Gastrocnemius medialis (tissue), 4 donors: ENCODE measurements around the gene SSH3. TPM values are rescaled to one million over a fixed set of nuclear protein-coding genes. Genes with fewer than 3 reads are reported as not detected.

Source experiments
- ATAC-seq, 2 donors: fragments of 150-250 bp; one replicate each; pipeline ENCODE4 v1.9.1; 2016
- DNase-seq, 2 donors: peaks; one replicate each; pipeline ENCODE4 v3.0.0-alpha.2; 2019
- H3K27ac ChIP-seq, 4 donors: fragments of 200-600 bp; sonication (generic); 1 replicate in 1 of 4; 2 replicates in 3 of 4; pipeline ENCODE4 v1.5.1; 2016 to 2018; ENCODE audit warnings: mild to moderate bottlenecking in 2 of 4, moderate library complexity in 1 of 4
- H3K27me3 ChIP-seq, 3 donors: fragments of 200-600 bp; sonication (generic) in 2 of 3; 1 replicate in 1 of 3; 2 replicates in 2 of 3; pipeline versions ENCODE4 v1.5.1 to v1.6.0; 2016 to 2019; ENCODE audit warnings: mild to moderate bottlenecking in 1 of 3, moderate library complexity in 1 of 3
- H3K36me3 ChIP-seq, 2 donors: fragments of 200-600 bp; sonication (generic) in 1 of 2; one replicate each; pipeline ENCODE4 v1.5.1; 2017 to 2018
- H3K4me1 ChIP-seq, 2 donors: fragments of 200-600 bp; sonication (generic) in 1 of 2; one replicate each; pipeline ENCODE4 v1.5.1; 2016 to 2017; ENCODE audit warnings: mild to moderate bottlenecking in 2 of 2
- H3K4me3 ChIP-seq, 4 donors: fragments of 200-600 bp; sonication (generic) in 3 of 4; 1 replicate in 1 of 4; 2 replicates in 3 of 4; pipeline ENCODE4 v1.5.1; 2016 to 2019; ENCODE audit warnings: mild to moderate bottlenecking in 2 of 4
- H3K9me3 ChIP-seq, 3 donors: fragments of 200-600 bp; sonication (generic) in 2 of 3; 1 replicate in 1 of 3; 2 replicates in 2 of 3; pipeline ENCODE4 v1.5.1; 2016 to 2019
- POLR2A ChIP-seq, 2 donors: fragments of 450-650 bp; IDR thresholded peaks; one replicate each; pipeline ENCODE4 v1.6.1; 2017; ENCODE audit warnings: antibody characterized with exemption in 2 of 2, mild to moderate bottlenecking in 2 of 2, moderate library complexity in 2 of 2
- in situ Hi-C, 4 donors: fragments of 200-750 bp; cut with MboI; loops; one replicate each; pipeline versions ENCODE4 v1.15.0 to v1.8.0; 2017; ENCODE audit warnings: low sequenced_read_pairs in 4 of 4
- intact Hi-C: fragments of 100-400 bp; cut with DNase I; formaldehyde crosslinking; loops from one replicate; pipeline ENCODE4 v1.15.1; 2023; ENCODE audit warnings: low total_unique reads
- total RNA-seq, 4 donors: library from RNA; depleted of rRNA; stranded (reverse); fragments of >200 nt; gene quantifications; one replicate each; pipeline versions ENCODE4 v1.1.0 to v1.2.3, GENCODE V29; 2016
- TF ChIP-seq, protein P1 (sequence below), 5 experiments: fragments of 450-650 bp in 3 of 5; fragments of 200-600 bp in 2 of 5; sonication (generic) in 2 of 5; IDR thresholded peaks in 4 of 5; conservative IDR thresholded peaks in 1 of 5; 1 replicate in 4 of 5; 2 replicates in 1 of 5; pipeline ENCODE4 v1.5.1; 2016 to 2019; ENCODE audit warnings: antibody characterized with exemption in 5 of 5, mild to moderate bottlenecking in 3 of 5, moderate library complexity in 3 of 5

Gene SSH3
- total RNA-seq, 4 donors from 2014 or later, result 7.9 to 16.3 (median 11.9) TPM

DNA sequence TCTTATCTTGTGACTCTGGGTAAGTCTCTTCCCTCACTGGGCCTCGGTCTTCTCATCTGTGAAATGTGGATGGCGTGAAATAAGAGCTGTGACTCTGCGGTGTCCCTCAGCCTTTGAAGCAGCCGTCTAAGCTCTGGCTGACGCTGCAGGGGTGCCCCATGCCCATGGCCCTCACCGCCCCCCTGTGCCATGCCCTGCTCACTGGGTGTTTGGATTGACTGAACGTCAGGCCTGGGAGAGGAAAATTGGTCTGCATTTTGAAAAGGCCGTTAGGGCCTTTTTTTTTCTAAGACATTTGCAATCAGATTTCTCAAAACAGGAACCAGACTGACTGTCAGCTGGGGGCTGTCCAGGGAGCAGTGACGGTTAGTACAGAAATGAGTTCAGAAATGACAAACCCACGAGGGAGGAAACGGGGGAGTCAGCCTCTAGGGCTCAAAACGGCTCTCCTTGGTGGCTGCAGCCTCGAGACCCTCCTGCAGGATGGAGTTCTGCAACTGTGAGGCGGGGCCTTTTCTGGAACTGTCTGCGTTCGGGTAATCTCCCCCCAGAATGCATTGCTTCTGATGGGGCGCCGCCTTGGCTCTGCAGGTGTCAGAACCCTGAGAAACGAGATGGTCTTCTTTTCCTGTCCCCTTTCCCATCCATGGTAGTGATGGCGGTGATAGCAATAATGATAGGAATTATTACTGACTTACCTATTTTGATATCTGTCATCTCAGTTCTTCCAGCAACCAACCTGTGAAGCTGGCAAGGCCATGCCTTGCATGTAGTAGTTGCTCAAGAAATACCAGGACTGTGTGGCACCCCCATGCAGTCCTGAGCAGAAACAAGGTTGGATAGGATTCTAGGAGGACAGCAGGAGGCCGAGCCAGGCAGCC is 35.0 kb upstream of the SSH3 start:
- intact Hi-C loops (loop anchor here (5.0 kb wide), 1 partner anchor 34 kb away; the partner anchor contains the start of gene SSH3), in situ Hi-C loops (loop anchor here in 3 of 4 donors (5.0 to 10.0 kb wide), 3 partner anchors 44 to 116 kb away; no protein-coding TSS in a partner anchor)
- no peak for DNase-seq
- Histone ChIP-seq H3K4me3 (peak overlapping the region; percentile 79 to 91 (median 88)), H3K27me3 (no peaks in the 10 kb centered on the region), H3K4me1 (peaks cover 60 to 64% of the 10 kb centered on the region in 2 donors), H3K27ac (peak overlapping the region; percentile 69 to 89 (median 78)), H3K9me3 (no peaks in the 10 kb centered on the region), H3K36me3 (peaks cover 0 to 6% of the 10 kb centered on the region in 2 donors)
- TF ChIP-seq POLR2A (IDR thresholded peaks at IDR 0.05), result no peak
- no peak for ATAC-seq

GRCh38 chr11:67268962-67269268 is 34.4 kb upstream of the SSH3 start:
- DNase-seq, result no peak
- H3K27me3 ChIP-seq, result no peaks in the 10 kb centered on the region
- peak overlapping the region; percentile 24 to 89 (median 63) for H3K27ac ChIP-seq
- peaks cover 66 to 70% of the 10 kb centered on the region in 2 donors for H3K4me1 ChIP-seq
- H3K36me3 ChIP-seq, result peaks cover 0 to 6% of the 10 kb centered on the region in 2 donors
- H3K9me3 ChIP-seq, result no peaks in the 10 kb centered on the region
- no peak for TF ChIP-seq POLR2A (IDR thresholded peaks at IDR 0.05)
- TF ChIP-seq, protein P1, sequence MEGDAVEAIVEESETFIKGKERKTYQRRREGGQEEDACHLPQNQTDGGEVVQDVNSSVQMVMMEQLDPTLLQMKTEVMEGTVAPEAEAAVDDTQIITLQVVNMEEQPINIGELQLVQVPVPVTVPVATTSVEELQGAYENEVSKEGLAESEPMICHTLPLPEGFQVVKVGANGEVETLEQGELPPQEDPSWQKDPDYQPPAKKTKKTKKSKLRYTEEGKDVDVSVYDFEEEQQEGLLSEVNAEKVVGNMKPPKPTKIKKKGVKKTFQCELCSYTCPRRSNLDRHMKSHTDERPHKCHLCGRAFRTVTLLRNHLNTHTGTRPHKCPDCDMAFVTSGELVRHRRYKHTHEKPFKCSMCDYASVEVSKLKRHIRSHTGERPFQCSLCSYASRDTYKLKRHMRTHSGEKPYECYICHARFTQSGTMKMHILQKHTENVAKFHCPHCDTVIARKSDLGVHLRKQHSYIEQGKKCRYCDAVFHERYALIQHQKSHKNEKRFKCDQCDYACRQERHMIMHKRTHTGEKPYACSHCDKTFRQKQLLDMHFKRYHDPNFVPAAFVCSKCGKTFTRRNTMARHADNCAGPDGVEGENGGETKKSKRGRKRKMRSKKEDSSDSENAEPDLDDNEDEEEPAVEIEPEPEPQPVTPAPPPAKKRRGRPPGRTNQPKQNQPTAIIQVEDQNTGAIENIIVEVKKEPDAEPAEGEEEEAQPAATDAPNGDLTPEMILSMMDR (IDR thresholded peaks at IDR 0.05 in 4 of 5, conservative IDR thresholded peaks at IDR 0.05 in 1 of 5), result no peak
- in situ Hi-C loops (loop anchor here in 3 of 4 donors (5.0 to 10.0 kb wide), 3 partner anchors 43 to 116 kb away; no protein-coding TSS in a partner anchor), intact Hi-C loops (loop anchor here (5.0 kb wide), 1 partner anchor 33 kb away; the partner anchor contains the start of gene SSH3)
- no peak for ATAC-seq
- peak overlapping the region in 2 of 4 donors; percentile 7 to 29 for H3K4me3 ChIP-seq

- peaks cover 71 to 77% of the 10 kb centered on the region in 2 donors for H3K4me1 ChIP-seq
- H3K27me3 ChIP-seq, result no peaks in the 10 kb centered on the region
- TF ChIP-seq POLR2A (IDR thresholded peaks at IDR 0.05), result no peak
- TF ChIP-seq, protein P1 (IDR thresholded peaks at IDR 0.05 in 4 of 5, conservative IDR thresholded peaks at IDR 0.05 in 1 of 5), result no peak
- no peak for DNase-seq
- in situ Hi-C loops, result loop anchor here in 3 of 4 donors (5.0 to 10.0 kb wide), 3 partner anchors 43 to 115 kb away; no protein-coding TSS in a partner anchor
- H3K9me3 ChIP-seq, result no peaks in the 10 kb centered on the region
- peak overlapping the region; percentile 24 to 89 (median 54) for H3K27ac ChIP-seq
- intact Hi-C loops, result loop anchor here (5.0 kb wide), 1 partner anchor 33 kb away; the partner anchor contains the start of gene SSH3
- H3K4me3 ChIP-seq, result peak overlapping the region; percentile 13 to 29 (median 24)
- peaks cover 0 to 6% of the 10 kb centered on the region in 2 donors for H3K36me3 ChIP-seq
- ATAC-seq, result no peak
Measured at GRCh38 chr11:67269401-67270255, 33.7 kb upstream of the SSH3 start.

DNA sequence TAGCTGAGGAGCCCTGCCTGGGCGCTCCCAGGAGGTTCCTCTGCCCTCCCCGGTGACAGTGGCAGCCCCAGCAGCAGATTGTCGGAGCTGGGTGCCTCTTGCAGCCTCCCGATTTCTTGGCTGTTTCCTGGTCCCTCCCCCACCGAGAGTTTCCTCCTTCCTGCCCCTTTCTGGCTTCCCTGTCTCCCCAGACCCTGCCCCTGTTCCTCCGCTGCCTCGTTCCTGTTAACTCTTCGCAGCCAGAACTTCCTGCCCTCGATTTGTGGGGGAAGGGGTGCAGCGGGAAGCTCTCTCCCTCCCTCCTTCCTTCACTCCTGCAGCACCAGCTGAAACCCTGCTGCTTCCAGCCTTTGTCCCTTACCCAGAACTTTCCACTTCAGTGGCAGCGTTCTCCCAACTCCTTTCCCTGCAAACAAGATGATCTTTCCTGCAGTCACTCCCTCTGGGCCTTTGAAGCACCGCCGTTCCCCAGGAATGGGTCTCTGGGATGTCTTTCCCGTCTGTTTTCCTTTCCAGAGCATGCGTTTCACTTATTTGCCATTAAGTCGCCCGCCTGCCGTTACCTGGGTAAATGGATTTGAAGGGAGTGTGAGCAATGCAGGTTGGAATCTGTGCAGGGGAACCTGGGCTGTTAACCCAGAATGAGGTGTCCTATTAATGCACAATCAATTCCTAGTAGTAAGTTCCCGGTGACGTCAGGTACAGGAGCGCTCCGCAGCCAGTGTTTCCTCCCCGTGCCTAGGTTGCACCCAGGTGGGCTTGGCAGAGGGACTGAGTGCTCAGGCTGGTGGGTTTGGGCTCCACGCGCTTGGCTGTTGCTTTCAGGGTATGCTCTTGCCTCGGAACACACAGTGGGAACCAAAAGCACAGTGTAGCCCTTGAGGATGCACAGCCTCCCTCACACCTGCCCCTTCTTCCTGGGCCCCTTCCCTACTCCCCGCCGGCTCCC is 32.8 kb upstream of the SSH3 start:
- ATAC-seq (no peak), DNase-seq (no peak)
- Histone ChIP-seq H3K4me1 (peaks cover 80 to 85% of the 10 kb centered on the region in 2 donors), H3K36me3 (peaks cover 0 to 6% of the 10 kb centered on the region in 2 donors), H3K4me3 (peak overlapping the region; percentile 13 to 29 (median 24)), H3K27me3 (no peaks in the 10 kb centered on the region), H3K9me3 (no peaks in the 10 kb centered on the region), H3K27ac (peak overlapping the region; percentile 24 to 89 (median 54))
- TF ChIP-seq POLR2A (IDR thresholded peaks at IDR 0.05), result no peak
- TF ChIP-seq, protein P1 (IDR thresholded peaks at IDR 0.05 in 4 of 5, conservative IDR thresholded peaks at IDR 0.05 in 1 of 5), result no peak
- in situ Hi-C loops (no loop called here), intact Hi-C loops (no loop called here)
